ENCODE results near the gene NCOA3. TPM values are rescaled to one million over a fixed set of nuclear protein-coding genes. Genes with fewer than 3 reads are reported as not detected.

Gene NCOA3
- total RNA-seq, 1 experiment from 2014 or later = 68.6 TPM

DNA sequence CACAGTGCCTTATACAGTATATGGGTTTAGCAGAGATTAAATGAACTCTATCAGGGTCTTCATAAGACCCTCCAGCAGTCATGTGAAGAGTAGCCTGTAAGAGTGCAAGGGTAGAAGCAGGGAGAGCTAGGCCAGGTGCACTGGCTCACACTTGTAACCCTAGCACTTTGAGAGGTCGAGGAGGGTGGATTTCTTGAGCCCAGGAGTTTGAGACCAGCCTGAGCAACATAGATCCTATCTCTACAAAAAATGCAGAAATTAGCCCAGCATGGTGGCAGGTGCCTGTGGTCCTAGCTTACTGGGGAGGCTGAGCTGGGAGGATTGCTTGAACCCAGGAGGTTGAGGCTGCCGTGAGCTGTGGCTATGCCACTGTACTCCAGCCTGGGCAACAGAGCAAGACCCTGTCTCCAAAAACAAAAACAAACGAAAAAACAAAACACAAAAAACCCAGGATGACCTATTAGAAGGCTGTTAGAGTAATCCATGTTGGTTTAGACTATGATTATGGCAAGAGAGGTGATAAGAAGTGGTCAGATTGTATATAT lies 31.9 kb downstream of the NCOA3 start:
- no peaks in the 10 kb centered on the region for H3K27me3 Mint-ChIP-seq (ENCODE audit: insufficient read depth, unreplicated experiment)
- TF ChIP-seq, protein P1, sequence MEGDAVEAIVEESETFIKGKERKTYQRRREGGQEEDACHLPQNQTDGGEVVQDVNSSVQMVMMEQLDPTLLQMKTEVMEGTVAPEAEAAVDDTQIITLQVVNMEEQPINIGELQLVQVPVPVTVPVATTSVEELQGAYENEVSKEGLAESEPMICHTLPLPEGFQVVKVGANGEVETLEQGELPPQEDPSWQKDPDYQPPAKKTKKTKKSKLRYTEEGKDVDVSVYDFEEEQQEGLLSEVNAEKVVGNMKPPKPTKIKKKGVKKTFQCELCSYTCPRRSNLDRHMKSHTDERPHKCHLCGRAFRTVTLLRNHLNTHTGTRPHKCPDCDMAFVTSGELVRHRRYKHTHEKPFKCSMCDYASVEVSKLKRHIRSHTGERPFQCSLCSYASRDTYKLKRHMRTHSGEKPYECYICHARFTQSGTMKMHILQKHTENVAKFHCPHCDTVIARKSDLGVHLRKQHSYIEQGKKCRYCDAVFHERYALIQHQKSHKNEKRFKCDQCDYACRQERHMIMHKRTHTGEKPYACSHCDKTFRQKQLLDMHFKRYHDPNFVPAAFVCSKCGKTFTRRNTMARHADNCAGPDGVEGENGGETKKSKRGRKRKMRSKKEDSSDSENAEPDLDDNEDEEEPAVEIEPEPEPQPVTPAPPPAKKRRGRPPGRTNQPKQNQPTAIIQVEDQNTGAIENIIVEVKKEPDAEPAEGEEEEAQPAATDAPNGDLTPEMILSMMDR (IDR thresholded peaks at IDR 0.05; ENCODE audit: unreplicated experiment) = no peak
- no peak overlapping the region for H3K4me3 Mint-ChIP-seq (ENCODE audit: unreplicated experiment)
- ChIA-PET POLR2A (no interaction called here), CTCF (interaction anchor here (0.9 kb wide), 1 partner anchor 94 kb away, joined by 4 read pairs; no protein-coding TSS in a partner anchor)
- no TSS peak for BruUV-seq (replicated peaks)
- H3K27ac Mint-ChIP-seq (ENCODE audit: low read depth, unreplicated experiment) = no peak overlapping the region
- DNase-seq (ENCODE audit: unreplicated experiment) = no peak
- H3K36me3 Mint-ChIP-seq (ENCODE audit: insufficient read depth, unreplicated experiment) = peaks cover 40% of the 10 kb centered on the region
- intact Hi-C loops (cut with micrococcal nuclease) = no loop called here
- H3K4me1 Mint-ChIP-seq (ENCODE audit: insufficient read depth, unreplicated experiment) = peaks cover 9% of the 10 kb centered on the region
- no peaks in the 10 kb centered on the region for H3K9me3 Mint-ChIP-seq (ENCODE audit: unreplicated experiment)

- ChIA-PET POLR2A (interaction anchor here (0.8 to 2.8 kb wide), 2 partner anchors 11 to 32 kb away, joined by 5 to 10 read pairs; partner anchors contain the start of gene NCOA3), CTCF (interaction anchor here (0.6 kb wide), 1 partner anchor 27 kb away, joined by 3 read pairs; no protein-coding TSS in a partner anchor)
- no peak overlapping the region for H3K27ac Mint-ChIP-seq (ENCODE audit: low read depth, unreplicated experiment)
- no peak overlapping the region for H3K4me3 Mint-ChIP-seq (ENCODE audit: unreplicated experiment)
- H3K4me1 Mint-ChIP-seq (ENCODE audit: insufficient read depth, unreplicated experiment) = peaks cover 9% of the 10 kb centered on the region
- H3K27me3 Mint-ChIP-seq (ENCODE audit: insufficient read depth, unreplicated experiment) = no peaks in the 10 kb centered on the region
- H3K36me3 Mint-ChIP-seq (ENCODE audit: insufficient read depth, unreplicated experiment) = peaks cover 37% of the 10 kb centered on the region
- BruUV-seq (replicated peaks) = no TSS peak
- no peak for DNase-seq (ENCODE audit: unreplicated experiment)
- no peaks in the 10 kb centered on the region for H3K9me3 Mint-ChIP-seq (ENCODE audit: unreplicated experiment)
- TF ChIP-seq, protein P1 (IDR thresholded peaks at IDR 0.05; ENCODE audit: unreplicated experiment) = no peak
- intact Hi-C loops (cut with micrococcal nuclease) = no loop called here
Observed at GRCh38 chr20:47534405-47534804, 32.7 kb downstream of the NCOA3 start.

DNA sequence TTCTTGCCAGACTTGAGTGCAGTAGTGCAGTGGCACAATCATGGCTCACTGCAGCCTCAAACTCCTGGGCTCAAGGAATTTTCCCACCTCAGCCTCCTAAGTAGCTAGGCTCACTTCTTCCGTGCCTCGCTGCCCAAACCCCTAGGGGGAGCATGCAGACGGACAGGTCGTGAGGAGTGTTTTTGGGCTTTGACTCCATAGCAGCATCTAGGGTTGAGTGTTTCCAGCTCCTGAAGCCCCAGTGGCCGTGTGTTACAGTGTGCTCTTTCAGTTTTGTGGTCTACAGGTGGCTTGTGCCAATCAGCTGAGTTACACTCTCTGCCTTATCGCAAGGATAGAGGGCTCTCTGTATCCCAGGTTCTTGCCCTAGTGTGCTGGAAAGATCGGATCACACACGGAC lies 33.4 kb downstream of the NCOA3 start:
- no peak for DNase-seq (ENCODE audit: unreplicated experiment)
- H3K36me3 Mint-ChIP-seq (ENCODE audit: insufficient read depth, unreplicated experiment) = peaks cover 34% of the 10 kb centered on the region
- BruUV-seq (replicated peaks) = no TSS peak
- peaks cover 9% of the 10 kb centered on the region for H3K4me1 Mint-ChIP-seq (ENCODE audit: insufficient read depth, unreplicated experiment)
- intact Hi-C loops (cut with micrococcal nuclease) = no loop called here
- CTCF ChIA-PET = no interaction called here
- H3K9me3 Mint-ChIP-seq (ENCODE audit: unreplicated experiment) = no peaks in the 10 kb centered on the region
- H3K4me3 Mint-ChIP-seq (ENCODE audit: unreplicated experiment) = no peak overlapping the region
- POLR2A ChIA-PET = interaction anchor here (0.8 to 2.8 kb wide), 2 partner anchors 11 to 33 kb away, joined by 5 to 10 read pairs; partner anchors contain the start of gene NCOA3
- no peaks in the 10 kb centered on the region for H3K27me3 Mint-ChIP-seq (ENCODE audit: insufficient read depth, unreplicated experiment)
- TF ChIP-seq, protein P1 (IDR thresholded peaks at IDR 0.05; ENCODE audit: unreplicated experiment) = no peak
- no peak overlapping the region for H3K27ac Mint-ChIP-seq (ENCODE audit: low read depth, unreplicated experiment)

- Mint-ChIP-seq H3K27ac (ENCODE audit: low read depth, unreplicated experiment) (no peak overlapping the region), H3K4me3 (ENCODE audit: unreplicated experiment) (no peak overlapping the region), H3K4me1 (ENCODE audit: insufficient read depth, unreplicated experiment) (peaks cover 15% of the 10 kb centered on the region), H3K9me3 (ENCODE audit: unreplicated experiment) (no peaks in the 10 kb centered on the region), H3K36me3 (ENCODE audit: insufficient read depth, unreplicated experiment) (peaks cover 29% of the 10 kb centered on the region), H3K27me3 (ENCODE audit: insufficient read depth, unreplicated experiment) (no peaks in the 10 kb centered on the region)
- TF ChIP-seq, protein P1 (IDR thresholded peaks at IDR 0.05; ENCODE audit: unreplicated experiment) = no peak
- BruUV-seq (replicated peaks) = no TSS peak
- CTCF ChIA-PET = interaction anchor here (0.6 to 1.2 kb wide), 4 partner anchors 15 to 145 kb away, joined by 3 read pairs; no protein-coding TSS in a partner anchor
- DNase-seq (ENCODE audit: unreplicated experiment) = no peak
- intact Hi-C loops (cut with micrococcal nuclease) = no loop called here
- POLR2A ChIA-PET = interaction anchor here (1.8 to 2.8 kb wide), 2 partner anchors 9 to 34 kb away, joined by 6 to 10 read pairs; partner anchors contain the start of gene NCOA3
Observed at GRCh38 chr20:47535994-47536393, 34.3 kb downstream of the NCOA3 start.

All from MCF 10A (cell line).